SH-SY5Y (cell line): ENCODE measurements around the gene CAV3.

ENCODE experiments used
- GATA2 ChIP-seq: IDR thresholded peaks from 2 replicates; pipeline ENCODE4 v1.6.1; 2011; ENCODE audit warnings: mild to moderate bottlenecking, low read depth, low read length
- GATA3 ChIP-seq: IDR thresholded peaks from 2 replicates; pipeline ENCODE4 v1.6.1; 2011; ENCODE audit warnings: low read depth, mild to moderate bottlenecking, low read length, moderate library complexity

The CAV3 gene

GRCh38 chr3:8766148-8766547, 32.5 kb downstream of the CAV3 start:
- no peak for TF ChIP-seq GATA2
- TF ChIP-seq GATA3 = no peak

GRCh38 chr3:8767256-8767666, 33.7 kb downstream of the CAV3 start:
- TF ChIP-seq GATA2 (no peak), GATA3 (no peak)

GRCh38 chr3:8767667-8768363, 34.2 kb downstream of the CAV3 start:
- no peak for TF ChIP-seq GATA2
- no peak for TF ChIP-seq GATA3

- TF ChIP-seq GATA2 (no peak), GATA3 (no peak)
Observed at GRCh38 chr3:8768364-8769087, 34.9 kb downstream of the CAV3 start.

GRCh38 chr3:8769088-8769822, 35.7 kb downstream of the CAV3 start, which contains the start of gene OXTR:
OXTR (minus strand) TSS chr3:8769613; CDS start chr3:8768187, 1,426 bp downstream.
- TF ChIP-seq GATA3 = no peak
- TF ChIP-seq GATA2 = no peak

GRCh38 chr3:8773941-8774542, 40.4 kb downstream of the CAV3 start:
- TF ChIP-seq GATA3 = no peak
- TF ChIP-seq GATA2 = no peak

- no peak for TF ChIP-seq GATA3
- TF ChIP-seq GATA2 = no peak
Observed at GRCh38 chr3:8775181-8775580, 41.6 kb downstream of the CAV3 start.

- TF ChIP-seq GATA3 (no peak), GATA2 (no peak)
Observed at GRCh38 chr3:8775602-8776001, 42.0 kb downstream of the CAV3 start.

GRCh38 chr3:8776406-8776805, 42.8 kb downstream of the CAV3 start:
- TF ChIP-seq GATA2 (no peak), GATA3 (no peak)

- TF ChIP-seq GATA2 = no peak
- TF ChIP-seq GATA3 = no peak
Observed at GRCh38 chr3:8777201-8777977, 43.8 kb downstream of the CAV3 start.

- TF ChIP-seq GATA2 = no peak
- no peak for TF ChIP-seq GATA3
Observed at GRCh38 chr3:8777978-8778267, 44.3 kb downstream of the CAV3 start.

GRCh38 chr3:8778475-8778874, 44.9 kb downstream of the CAV3 start:
- TF ChIP-seq GATA3 = no peak
- no peak for TF ChIP-seq GATA2

- TF ChIP-seq GATA3 = no peak
- no peak for TF ChIP-seq GATA2
Observed at GRCh38 chr3:8780279-8780678, 46.7 kb downstream of the CAV3 start.
